ENCODE measurements around the gene LEUTX.

- TF ChIP-seq POLR2A (IDR thresholded peaks at IDR 0.05) (no peak), CTCF (IDR thresholded peaks at IDR 0.05) (no peak)
Measured at GRCh38 chr19:39818626-39819097, 40.0 kb downstream of the LEUTX start.

All from right lobe of liver (tissue), 4 donors.